ENCODE results near the gene ATOH8.

- TF ChIP-seq TCF12 (IDR thresholded peaks at IDR 0.05) (no peak), CTCF (IDR thresholded peaks at IDR 0.05) (no peak), POLR2AphosphoS5 (IDR thresholded peaks at IDR 0.05; ENCODE audit: low read depth, low read length) (no peak), USF1 (IDR thresholded peaks at IDR 0.05; ENCODE audit: borderline replicate concordance, low read depth) (no peak), GABPA (IDR thresholded peaks at IDR 0.05; ENCODE audit: low read depth) (no peak), JUND (IDR thresholded peaks at IDR 0.05) (no peak)
These were observed 56.8 kb downstream of the ATOH8 start for GRCh38 chr2:85810371-85811179.

Data from SK-N-SH (cell line).